NCI-H446 (cell line): ENCODE measurements around the gene MAP3K20.
"Not testable (repeated sequence)": the region's sequence is repeated elsewhere in the genome, so short reads cannot be mapped to it uniquely, and the experiment has no call there.

Source experiments
- DNase-seq, 2 experiments: peaks; one replicate each; lab custom pipeline; 2025; lab: John Stamatoyannopoulos, UW

The MAP3K20 gene

DNA sequence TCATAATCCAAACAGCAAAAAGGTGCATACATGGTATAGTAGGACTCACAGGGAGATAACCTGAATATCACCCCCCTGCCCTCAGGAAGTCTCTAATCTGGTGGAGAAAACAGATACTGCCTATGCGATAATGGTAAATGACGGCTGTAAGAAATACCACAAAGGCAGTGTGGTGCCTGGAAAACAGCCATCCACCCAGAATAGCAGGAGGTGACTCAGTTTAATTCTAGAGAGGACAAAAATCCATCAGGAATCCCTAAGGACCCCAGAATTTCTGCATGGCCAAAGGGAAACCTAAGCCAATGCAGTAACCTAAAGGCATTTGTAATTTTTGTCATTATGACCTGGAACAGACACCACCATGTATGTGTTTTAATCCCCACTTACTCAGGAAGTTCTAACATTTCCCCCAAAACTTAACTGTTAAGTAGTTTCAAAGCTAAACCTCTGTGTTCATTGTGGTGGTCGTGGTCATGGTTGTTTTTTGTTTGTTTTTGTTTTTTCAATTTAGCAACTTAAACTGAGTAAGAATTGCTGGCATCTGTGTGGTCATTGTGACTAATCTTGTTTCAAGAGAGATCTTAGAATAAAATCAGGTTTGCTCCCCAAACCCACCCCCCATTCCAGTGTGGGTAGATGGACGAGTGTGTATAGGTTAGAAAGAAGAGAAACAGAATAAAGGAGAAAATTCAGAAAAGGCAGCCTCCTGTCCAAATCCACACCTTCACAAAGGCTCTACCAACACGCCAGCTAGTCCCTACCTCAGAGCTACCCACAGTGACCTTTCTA lies 157.5 kb downstream of the MAP3K20 start:
- DNase-seq: no peak

- no peak for DNase-seq
These were observed 160.5 kb downstream of the MAP3K20 start for GRCh38 chr2:173235947-173236803.

GRCh38 chr2:173238385-173238784 lies 162.7 kb downstream of the MAP3K20 start:
- no peak for DNase-seq

DNA sequence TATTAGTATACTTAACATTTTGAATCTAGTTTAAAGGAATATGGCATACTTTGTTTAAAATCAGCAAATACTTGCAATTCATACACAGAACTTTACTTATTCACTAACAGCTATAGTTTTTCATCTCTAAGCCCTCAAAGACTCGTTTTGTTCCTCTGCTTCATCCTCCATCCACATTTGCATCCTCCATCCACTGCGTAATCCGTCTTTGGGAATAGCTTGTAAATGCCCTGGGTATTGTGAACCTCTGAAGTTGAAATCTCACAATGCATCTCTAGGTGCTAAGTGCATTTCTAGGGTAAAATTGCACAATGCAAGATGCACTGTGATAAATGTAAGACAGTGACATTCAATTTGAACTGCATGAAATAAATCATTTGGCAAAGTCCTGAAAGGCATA lies 163.2 kb downstream of the MAP3K20 start:
- no peak for DNase-seq

GRCh38 chr2:173239644-173240043 lies 164.0 kb downstream of the MAP3K20 start:
- no peak for DNase-seq

GRCh38 chr2:173240083-173240482 lies 164.4 kb downstream of the MAP3K20 start:
- no peak for DNase-seq

GRCh38 chr2:173241643-173242042 lies 166.0 kb downstream of the MAP3K20 start:
- DNase-seq: no peak

- DNase-seq: no peak
These were observed 171.5 kb downstream of the MAP3K20 start for GRCh38 chr2:173247156-173247555.

DNA sequence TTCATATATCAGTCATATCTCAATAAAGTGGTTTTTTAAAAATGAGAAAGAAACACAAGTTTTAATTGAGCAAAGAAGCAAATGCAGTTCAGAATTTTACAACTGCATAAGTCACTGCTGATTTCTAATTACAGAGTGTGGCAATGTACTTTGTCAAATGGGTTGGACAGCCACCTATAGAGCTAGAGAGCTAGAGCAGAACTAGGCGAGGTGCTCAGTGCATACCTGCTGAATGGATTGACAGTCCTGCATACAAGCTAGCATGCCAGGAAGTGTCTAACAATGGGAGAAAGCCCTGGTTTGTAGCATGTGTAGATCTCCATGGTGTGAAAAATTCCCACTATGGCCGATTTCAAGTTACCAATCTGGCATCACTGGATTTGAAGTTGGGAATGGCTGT lies 172.7 kb downstream of the MAP3K20 start:
- no peak for DNase-seq

GRCh38 chr2:173249661-173250641 lies 174.3 kb downstream of the MAP3K20 start:
- peak; percentile 68 to 74 for DNase-seq

GRCh38 chr2:173251225-173251624 lies 175.6 kb downstream of the MAP3K20 start:
- no peak for DNase-seq

DNA sequence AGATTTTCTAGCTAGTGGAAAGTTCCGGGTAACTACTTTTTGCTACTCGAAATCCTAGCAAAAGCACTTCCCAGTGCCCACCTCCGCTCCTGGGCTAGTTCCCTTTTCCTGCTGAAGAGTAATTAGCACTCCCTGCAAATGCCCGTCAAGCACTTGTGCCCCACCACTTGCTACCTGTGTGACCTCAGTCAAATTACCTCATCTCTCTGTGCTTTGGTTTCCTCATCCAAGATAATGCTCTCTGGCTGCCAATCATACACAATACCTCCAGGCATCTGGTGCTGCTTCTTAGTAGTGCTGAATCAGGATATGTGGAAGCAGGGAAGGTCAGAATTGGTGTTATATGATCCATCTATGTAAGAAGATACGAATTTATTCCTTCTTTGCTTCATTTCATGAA lies 176.9 kb downstream of the MAP3K20 start:
- DNase-seq: no peak

- DNase-seq: no peak
These were observed 179.0 kb downstream of the MAP3K20 start for GRCh38 chr2:173254659-173255058.

GRCh38 chr2:173258701-173259100 lies 183.1 kb downstream of the MAP3K20 start:
- no peak for DNase-seq

DNA sequence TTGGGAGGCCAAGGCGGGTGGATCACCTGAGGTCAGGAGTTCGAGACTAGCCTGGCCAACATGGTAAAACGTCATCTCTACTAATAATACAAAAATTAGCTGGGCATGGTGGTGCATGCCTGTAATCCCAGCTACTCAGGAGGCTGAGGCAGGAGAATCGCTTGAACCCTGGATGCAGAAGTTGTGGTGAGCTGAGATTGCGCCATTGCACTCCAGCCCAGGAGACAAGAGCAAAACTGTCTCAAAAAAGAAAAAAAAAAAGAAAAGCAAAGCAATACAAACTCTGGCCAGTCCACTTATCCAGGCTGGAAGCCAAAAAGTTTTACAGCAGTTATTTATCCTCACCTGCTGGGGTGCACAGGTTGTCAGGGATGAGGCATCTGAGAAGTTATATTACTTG lies 186.7 kb downstream of the MAP3K20 start:
- DNase-seq: not testable (repeated sequence)

DNA sequence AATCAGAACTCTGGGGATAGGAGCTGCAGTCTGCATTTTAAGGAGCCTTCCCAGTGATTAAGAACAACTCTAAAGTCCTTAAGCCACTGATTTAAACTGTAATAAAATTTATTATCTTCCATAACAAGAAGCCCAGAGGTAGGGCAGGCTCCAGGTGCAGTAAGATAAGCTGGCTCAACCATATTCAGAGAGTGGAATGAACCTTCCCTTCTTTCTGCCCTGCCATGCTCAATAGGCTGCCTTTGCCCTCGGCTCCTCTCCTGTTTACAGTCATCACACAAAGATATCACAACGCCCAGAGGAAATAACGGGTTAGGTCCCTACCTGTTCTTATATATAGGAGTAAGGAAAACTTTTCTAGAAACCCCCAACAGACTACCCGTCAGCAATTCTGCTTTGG lies 188.5 kb downstream of the MAP3K20 start:
- DNase-seq: no peak

DNA sequence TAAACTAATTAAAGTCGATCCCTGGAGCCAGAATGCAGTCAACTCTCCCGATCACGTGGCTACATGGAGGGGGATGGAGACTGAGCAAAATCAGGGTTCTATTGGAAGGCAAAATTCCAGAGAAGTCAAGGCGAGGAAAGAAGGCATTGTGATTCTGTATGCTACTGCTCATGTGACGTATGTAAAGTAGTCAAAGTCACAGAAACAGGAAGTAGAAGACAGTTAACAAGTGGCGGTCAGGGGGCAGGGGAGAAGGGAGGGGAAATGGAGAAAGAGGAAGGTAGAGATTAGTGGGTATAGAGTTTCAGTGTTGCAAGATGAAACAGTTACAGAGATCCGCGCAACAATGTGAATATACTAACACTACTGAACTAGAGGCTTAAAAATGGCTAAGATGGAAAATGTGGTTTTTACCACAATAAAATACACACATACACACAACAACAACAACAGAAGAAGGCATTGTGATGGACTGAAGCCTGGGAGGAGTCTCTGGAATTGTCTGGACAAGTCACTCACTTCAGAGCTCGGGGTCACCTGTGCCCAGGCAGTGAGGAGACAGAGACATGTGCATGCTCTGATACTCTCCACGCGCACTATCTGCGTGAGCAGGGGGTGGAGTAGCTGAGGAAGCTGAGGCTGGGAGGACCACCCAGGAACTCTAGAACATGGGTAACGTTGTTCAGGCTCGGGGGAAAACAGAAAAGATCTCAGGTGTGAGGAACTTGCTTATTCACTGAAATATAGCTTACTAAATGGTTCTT lies 189.1 kb downstream of the MAP3K20 start:
- DNase-seq: no peak

DNA sequence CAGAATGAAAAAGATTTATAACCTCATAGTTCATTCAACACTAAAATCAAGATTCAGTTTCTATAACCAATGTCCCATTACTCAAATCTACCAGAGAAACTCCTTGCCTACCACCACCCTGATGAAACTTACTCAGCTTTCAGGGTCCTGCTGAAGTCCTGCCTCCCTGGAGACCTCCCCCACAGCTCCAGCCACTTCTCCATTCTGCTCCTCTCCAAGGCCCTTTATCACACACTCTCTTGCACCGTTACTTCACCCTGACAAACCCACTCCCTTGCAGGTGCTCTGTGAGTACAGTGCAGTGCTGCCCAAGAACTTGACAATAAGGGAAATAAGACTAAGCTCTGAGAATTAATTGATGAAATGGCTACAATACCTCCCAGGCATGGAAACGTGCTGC lies 195.5 kb downstream of the MAP3K20 start:
- no peak for DNase-seq

DNA sequence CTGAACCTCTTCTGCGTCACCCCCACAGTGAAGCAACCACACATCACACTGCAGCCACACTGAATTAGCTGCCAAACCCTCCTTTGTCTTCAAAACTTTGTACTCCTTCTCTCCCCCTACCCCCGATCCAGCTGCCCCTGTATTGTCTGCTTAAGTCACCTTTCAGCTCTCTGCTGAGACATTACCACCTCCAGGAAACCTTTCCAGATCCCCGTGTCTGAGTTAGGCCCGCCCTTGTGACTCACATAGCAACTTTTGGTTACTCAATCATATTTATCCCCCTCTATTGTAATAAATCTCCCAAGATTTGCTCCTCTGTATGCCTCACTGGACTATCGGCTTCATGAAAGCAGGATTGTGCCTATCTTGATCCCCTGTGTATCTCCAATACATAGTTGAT lies 196.2 kb downstream of the MAP3K20 start:
- no peak for DNase-seq

GRCh38 chr2:173272849-173273248 lies 197.2 kb downstream of the MAP3K20 start:
- peak in 1 of 2 experiments; percentile 3 for DNase-seq
